ENCODE measurements around the gene GOLGA6L10. TPM values are rescaled to one million over a fixed set of nuclear protein-coding genes. Genes with fewer than 3 reads are reported as not detected.
"Not testable (repeated sequence)": the region's sequence is repeated elsewhere in the genome, so short reads cannot be mapped to it uniquely, and the experiment has no call there.

The GOLGA6L10 gene
- total and polyA plus RNA-seq, 2 of the 4 experiments (the other 2 are of a cell fraction), result under 0.01 to 0.79 TPM

DNA sequence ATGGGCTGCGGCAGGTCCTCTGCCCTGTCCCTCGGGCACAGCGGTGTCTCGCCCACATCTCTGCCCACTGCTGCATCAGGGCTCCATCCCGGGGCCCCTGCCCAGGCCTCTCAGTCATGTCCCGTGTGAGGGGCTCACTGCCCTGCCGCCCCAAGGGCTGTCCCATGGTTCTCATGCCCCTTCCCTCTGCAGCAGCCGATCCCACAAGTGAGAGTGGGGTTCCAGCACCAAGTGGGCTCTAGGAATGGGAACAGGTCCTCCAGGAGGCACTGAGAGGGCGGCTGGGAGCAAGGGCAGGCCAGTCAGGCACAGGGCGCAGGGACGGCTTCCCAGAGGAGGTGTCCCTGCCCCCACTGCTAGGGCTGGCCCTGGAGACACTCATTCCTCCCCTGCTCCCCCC, 18.4 kb downstream of the GOLGA6L10 start:
- H3K56ac ChIP-seq (ENCODE audit: extremely low read depth, insufficient read depth, low read length); H4K20me1 ChIP-seq (ENCODE audit: insufficient read depth, low read length); H3K9ac ChIP-seq (ENCODE audit: low read depth, low read length); H3K79me1 ChIP-seq (ENCODE audit: low read depth in 1 of 2, low read length in 2 of 2); H2BK120ac ChIP-seq (ENCODE audit: low read depth, low read length); H4K8ac ChIP-seq (ENCODE audit: low read depth in 2 of 2, low read length in 2 of 2); H4K5ac ChIP-seq (ENCODE audit: low read depth, low read length); H3K27ac ChIP-seq (ENCODE audit: insufficient read depth, low read length); H3K36me3 ChIP-seq (ENCODE audit: control insufficient read depth, insufficient read depth, low read length); H2AK5ac ChIP-seq (ENCODE audit: low read depth, low read length); H2BK20ac ChIP-seq (ENCODE audit: low read depth, low read length); CTCF ChIA-PET; H2BK15ac ChIP-seq (ENCODE audit: low read depth, low read length); in situ Hi-C loops (cut with MboI; ENCODE audit: low sequenced_read_pairs); dilution Hi-C loops (cut with HindIII; ENCODE audit: low sequenced_read_pairs, unreplicated experiment); ATAC-seq (ENCODE audit: low read depth); DNase-seq; BruUV-seq (replicated peaks); H3K4ac ChIP-seq (ENCODE audit: low read depth, low read length); intact Hi-C loops (cut with micrococcal nuclease); H3K4me1 ChIP-seq (ENCODE audit: control insufficient read depth, insufficient read depth, low read length); H2AK9ac ChIP-seq (replicated peaks; ENCODE audit: low read depth, low read length, poor library complexity); H3K9me3 ChIP-seq (ENCODE audit: control insufficient read depth, insufficient read depth, low read length); H2AFZ ChIP-seq (replicated peaks; ENCODE audit: low read length, poor library complexity); H3K4me3 ChIP-seq (ENCODE audit: insufficient read depth, low read depth, low read length); H3K23ac ChIP-seq (ENCODE audit: low read depth, low read length); H2BK5ac ChIP-seq (ENCODE audit: low read depth, low read length, poor library complexity, severe bottlenecking); H3K18ac ChIP-seq (ENCODE audit: low read depth, low read length); H3K9me1 ChIP-seq (ENCODE audit: insufficient read depth, low read length); H3K14ac ChIP-seq (replicated peaks; ENCODE audit: low read depth, low read length); H3K4me2 ChIP-seq (ENCODE audit: low read depth, low read length); H4K91ac ChIP-seq (ENCODE audit: insufficient read depth, low read depth, low read length); H3K27me3 ChIP-seq (ENCODE audit: control insufficient read depth, insufficient read depth, low read length); POLR2A ChIA-PET (ENCODE audit: unreplicated experiment): not testable (repeated sequence)
- WGBS, 2 experiments (ENCODE audit: extremely low coverage in 2 of 2, insufficient read length in 1 of 2), result no CpG with 5 or more reads among the region's 11 CpGs

DNA sequence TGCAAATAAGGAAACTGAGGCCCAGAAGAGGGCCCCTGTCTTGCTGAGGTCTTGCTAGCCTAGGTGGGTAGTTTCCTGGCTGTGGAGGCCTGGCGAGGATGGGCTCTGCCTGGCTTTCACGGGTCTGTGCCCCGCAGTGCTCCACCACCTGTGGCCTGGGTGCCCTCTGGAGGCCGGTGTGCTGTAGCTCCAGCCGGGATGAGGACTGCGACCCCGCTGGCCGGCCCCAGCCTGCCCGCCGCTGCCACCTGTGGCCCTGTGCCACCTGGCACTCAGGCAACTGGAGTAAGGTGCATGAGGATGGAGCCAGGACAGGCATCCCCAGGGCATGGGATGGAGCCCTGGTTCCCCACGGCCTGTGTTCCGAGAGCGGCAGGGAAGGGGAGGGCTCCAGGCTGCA, 20.2 kb downstream of the GOLGA6L10 start:
- H3K9ac ChIP-seq (ENCODE audit: low read depth, low read length); ATAC-seq (ENCODE audit: low read depth); H2BK20ac ChIP-seq (ENCODE audit: low read depth, low read length); BruUV-seq (replicated peaks); H4K5ac ChIP-seq (ENCODE audit: low read depth, low read length); H2BK120ac ChIP-seq (ENCODE audit: low read depth, low read length); H4K20me1 ChIP-seq (ENCODE audit: insufficient read depth, low read length); H4K91ac ChIP-seq (ENCODE audit: insufficient read depth, low read depth, low read length); POLR2A ChIA-PET (ENCODE audit: unreplicated experiment); H3K36me3 ChIP-seq (ENCODE audit: control insufficient read depth, insufficient read depth, low read length); H3K27ac ChIP-seq (ENCODE audit: insufficient read depth, low read length); H3K18ac ChIP-seq (ENCODE audit: low read depth, low read length); H3K79me1 ChIP-seq (ENCODE audit: low read depth in 1 of 2, low read length in 2 of 2); H3K27me3 ChIP-seq (ENCODE audit: control insufficient read depth, insufficient read depth, low read length); H3K4me2 ChIP-seq (ENCODE audit: low read depth, low read length); H2BK15ac ChIP-seq (ENCODE audit: low read depth, low read length); H2BK5ac ChIP-seq (ENCODE audit: low read depth, low read length, poor library complexity, severe bottlenecking); dilution Hi-C loops (cut with HindIII; ENCODE audit: low sequenced_read_pairs, unreplicated experiment); H3K56ac ChIP-seq (ENCODE audit: extremely low read depth, insufficient read depth, low read length); DNase-seq; CTCF ChIA-PET; H2AK5ac ChIP-seq (ENCODE audit: low read depth, low read length); H3K4ac ChIP-seq (ENCODE audit: low read depth, low read length); H3K4me3 ChIP-seq (ENCODE audit: insufficient read depth, low read depth, low read length); H3K4me1 ChIP-seq (ENCODE audit: control insufficient read depth, insufficient read depth, low read length); intact Hi-C loops (cut with micrococcal nuclease); H3K9me1 ChIP-seq (ENCODE audit: insufficient read depth, low read length); H3K23ac ChIP-seq (ENCODE audit: low read depth, low read length); H3K9me3 ChIP-seq (ENCODE audit: control insufficient read depth, insufficient read depth, low read length); in situ Hi-C loops (cut with MboI; ENCODE audit: low sequenced_read_pairs); H2AK9ac ChIP-seq (replicated peaks; ENCODE audit: low read depth, low read length, poor library complexity); H3K14ac ChIP-seq (replicated peaks; ENCODE audit: low read depth, low read length); H4K8ac ChIP-seq (ENCODE audit: low read depth in 2 of 2, low read length in 2 of 2); H2AFZ ChIP-seq (replicated peaks; ENCODE audit: low read length, poor library complexity): not testable (repeated sequence)
- WGBS, 2 experiments (ENCODE audit: extremely low coverage in 2 of 2, insufficient read length in 1 of 2), result no CpG with 5 or more reads among the region's 13 CpGs
